GM13976 (cell line): Measurements from ENCODE around the gene MS4A4E.
"Not testable (repeated sequence)": the region's sequence is repeated elsewhere in the genome, so short reads cannot be mapped to it uniquely, and the experiment has no call there.

ENCODE experiments used
- DNase-seq: peaks from one replicate; pipeline ENCODE4 v3.0.0; 2012; ENCODE audit warnings: low spot score
- CTCF ChIP-seq: IDR thresholded peaks from 2 replicates; pipeline ENCODE4 v1.5.1; 2012; ENCODE audit warnings: borderline replicate concordance, mild to moderate bottlenecking; ENCODE audit not compliant: insufficient read depth; ENCODE audit errors: extremely low read depth, missing control alignments, control extremely low read depth
- in situ Hi-C: fragments of 300-500 bp; cut with MboI; formaldehyde crosslinking; loops from one replicate; pipeline ENCODE4 v1.12.0; 2022; ENCODE audit warnings: low sequenced_read_pairs, mixed read lengths, inconsistent platforms; ENCODE audit not compliant: unreplicated experiment

The MS4A4E gene

GRCh38 chr11:60193687-60194433 lies 49.1 kb downstream of the MS4A4E start:
- DNase-seq: peak; percentile 38
- in situ Hi-C loops: no loop called here
- peak; percentile 70 for TF ChIP-seq CTCF

DNA sequence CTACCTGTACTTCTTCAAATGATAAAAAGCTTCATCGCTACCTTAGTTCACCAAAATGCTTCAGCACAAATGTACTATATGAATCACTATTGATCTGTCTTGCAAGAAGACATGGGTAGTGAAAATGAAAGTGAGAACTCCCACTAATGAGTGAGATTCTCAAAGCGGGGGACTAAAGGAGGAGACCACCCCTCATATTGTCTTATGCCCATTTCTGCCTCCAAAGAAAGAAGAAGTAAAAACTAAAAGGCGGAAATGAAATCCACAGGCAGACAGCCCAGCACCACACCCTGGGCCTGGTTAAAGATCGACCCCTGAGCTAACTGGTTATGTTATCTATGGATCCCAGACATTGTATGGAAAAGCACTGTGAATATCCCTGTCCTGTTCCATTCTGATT lies 50.4 kb downstream of the MS4A4E start:
- DNase-seq, in situ Hi-C loops: not testable (repeated sequence)

DNA sequence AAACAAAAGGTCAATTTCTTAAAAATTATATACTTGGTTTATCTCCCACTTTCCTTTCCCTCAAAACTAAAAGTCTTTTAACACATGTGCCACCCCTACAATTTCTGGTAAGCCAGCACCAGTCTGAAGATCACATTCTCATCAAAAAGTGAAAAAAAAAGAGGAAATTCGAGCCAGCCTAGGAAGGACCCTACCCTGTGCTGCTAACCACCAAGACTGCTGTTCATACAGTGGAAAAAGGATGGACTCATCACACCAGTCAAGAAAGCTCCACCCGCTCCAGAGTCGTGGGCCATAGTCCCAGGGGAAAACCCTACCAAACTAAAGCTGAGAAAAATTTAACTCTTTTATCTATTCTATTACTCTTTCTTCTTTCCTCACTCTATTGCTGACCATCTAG lies 54.5 kb downstream of the MS4A4E start:
- in situ Hi-C loops, DNase-seq: not testable (repeated sequence)

DNA sequence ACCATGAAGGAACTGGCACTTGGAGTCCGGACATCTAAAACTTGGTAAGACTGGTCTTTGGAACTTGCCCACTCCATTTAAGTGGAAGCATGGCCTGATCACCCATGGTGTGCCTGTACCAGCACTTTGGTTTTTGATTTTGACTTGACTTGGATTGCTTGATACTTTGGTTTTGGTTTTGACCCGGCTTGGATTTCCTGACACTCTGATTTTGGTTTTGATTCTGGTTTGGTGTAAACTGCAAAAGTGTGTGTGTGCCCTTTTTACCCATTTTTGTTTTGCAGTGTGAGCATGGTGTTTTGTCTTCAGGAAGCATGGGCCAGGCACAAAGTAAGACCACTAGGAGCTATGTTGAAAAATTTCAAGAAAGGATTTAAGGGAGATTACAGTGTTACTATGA lies 56.8 kb downstream of the MS4A4E start:
- DNase-seq, in situ Hi-C loops: not testable (repeated sequence)

- in situ Hi-C loops, DNase-seq: not testable (repeated sequence)
These were observed 57.5 kb downstream of the MS4A4E start for GRCh38 chr11:60185512-60185827.

GRCh38 chr11:60184824-60185511 lies 58.0 kb downstream of the MS4A4E start:
- no peak for DNase-seq
- in situ Hi-C loops: no loop called here

GRCh38 chr11:60183591-60184205 lies 59.2 kb downstream of the MS4A4E start:
- DNase-seq: no peak
- in situ Hi-C loops: no loop called here
- no peak for TF ChIP-seq CTCF

More at GRCh38 chr11:60184824-60185511, 58.0 kb downstream of the MS4A4E start:
- no peak for TF ChIP-seq CTCF

DNA sequence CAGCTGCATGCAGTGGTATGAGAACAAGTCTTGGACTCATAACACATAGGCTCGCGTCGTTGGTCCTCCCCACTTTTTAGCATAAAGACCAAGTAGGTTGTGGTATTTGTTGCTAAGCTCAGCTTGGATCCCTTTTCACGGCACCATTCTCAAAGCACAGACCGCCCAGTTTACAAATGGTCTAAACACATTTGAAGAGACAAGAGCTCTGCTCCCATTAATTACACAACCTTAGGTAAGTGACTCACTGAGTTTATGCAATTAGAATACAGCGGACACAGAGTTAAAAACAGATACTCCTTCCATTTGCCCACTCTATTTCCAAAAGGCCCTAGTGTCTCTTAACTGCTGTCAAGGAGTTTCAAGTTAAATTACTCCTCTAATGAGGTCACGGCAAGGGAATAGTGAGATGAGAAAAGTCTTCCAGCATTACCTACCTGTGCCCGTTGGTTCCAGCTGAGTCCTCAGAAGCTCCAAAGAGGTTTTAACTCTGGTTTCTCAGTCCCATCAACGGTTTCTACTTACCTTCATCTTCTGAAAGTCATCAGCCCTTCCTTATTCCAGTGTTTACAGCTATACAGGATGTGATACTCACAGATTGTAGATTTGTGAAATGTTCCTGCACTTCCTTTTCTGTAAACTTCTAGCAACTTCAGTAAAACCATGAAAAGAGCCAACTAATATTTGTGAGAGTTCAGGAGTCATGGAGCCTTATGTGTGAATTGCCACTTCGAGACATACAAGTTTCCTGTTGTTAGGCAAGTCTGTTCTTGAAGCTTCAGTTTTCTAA lies 60.2 kb downstream of the MS4A4E start, which contains the start of gene MS4A6A:
Gene MS4A6A, minus strand, starts transcription at position 543 of the 790 bp plus-strand sequence. CDS start 1,356 bp downstream, outside the sequence.
- no peak for TF ChIP-seq CTCF
- in situ Hi-C loops: no loop called here
- DNase-seq: no peak
